ENCODE data around the gene ATAD3C. TPM values are rescaled to one million over a fixed set of nuclear protein-coding genes. Genes with fewer than 3 reads are reported as not detected.
"Not testable (repeated sequence)": the region's sequence is repeated elsewhere in the genome, so short reads cannot be mapped to it uniquely, and the experiment has no call there.

The ATAD3C gene
- total RNA-seq, 1 donor from 2014 or later, result 1.6 TPM

DNA sequence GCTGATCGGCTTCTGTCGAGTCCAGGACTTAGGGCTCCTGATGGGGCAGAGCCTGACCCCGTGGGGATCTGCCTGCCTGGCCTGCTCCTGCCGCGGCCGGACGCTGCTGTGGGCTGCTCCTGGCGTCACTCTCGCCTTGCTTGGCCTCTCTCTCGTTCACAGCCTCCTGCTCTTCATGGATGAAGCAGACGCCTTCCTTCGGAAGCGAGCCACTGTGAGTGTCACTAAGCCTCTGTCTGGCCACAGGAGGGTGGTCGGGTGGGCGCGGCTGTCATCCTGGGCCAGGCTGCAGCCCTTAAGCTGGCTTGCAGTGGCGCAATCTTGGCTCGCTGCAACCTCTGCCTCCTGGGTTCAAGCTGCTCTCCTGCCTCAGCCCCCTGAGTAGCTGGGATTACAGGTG, 38.2 kb downstream of the ATAD3C start:
- Mint-ChIP-seq H3K4me3 (ENCODE audit: low read depth) (no peak overlapping the region), H3K4me1 (ENCODE audit: low read depth) (no peaks in the 10 kb centered on the region), H3K27ac (no peak overlapping the region), H3K27me3 (no peaks in the 10 kb centered on the region), H3K9me3 (ENCODE audit: low read depth) (no peaks in the 10 kb centered on the region), H3K36me3 (ENCODE audit: insufficient read depth) (peaks cover 23% of the 10 kb centered on the region)
- TF ChIP-seq, protein P1, sequence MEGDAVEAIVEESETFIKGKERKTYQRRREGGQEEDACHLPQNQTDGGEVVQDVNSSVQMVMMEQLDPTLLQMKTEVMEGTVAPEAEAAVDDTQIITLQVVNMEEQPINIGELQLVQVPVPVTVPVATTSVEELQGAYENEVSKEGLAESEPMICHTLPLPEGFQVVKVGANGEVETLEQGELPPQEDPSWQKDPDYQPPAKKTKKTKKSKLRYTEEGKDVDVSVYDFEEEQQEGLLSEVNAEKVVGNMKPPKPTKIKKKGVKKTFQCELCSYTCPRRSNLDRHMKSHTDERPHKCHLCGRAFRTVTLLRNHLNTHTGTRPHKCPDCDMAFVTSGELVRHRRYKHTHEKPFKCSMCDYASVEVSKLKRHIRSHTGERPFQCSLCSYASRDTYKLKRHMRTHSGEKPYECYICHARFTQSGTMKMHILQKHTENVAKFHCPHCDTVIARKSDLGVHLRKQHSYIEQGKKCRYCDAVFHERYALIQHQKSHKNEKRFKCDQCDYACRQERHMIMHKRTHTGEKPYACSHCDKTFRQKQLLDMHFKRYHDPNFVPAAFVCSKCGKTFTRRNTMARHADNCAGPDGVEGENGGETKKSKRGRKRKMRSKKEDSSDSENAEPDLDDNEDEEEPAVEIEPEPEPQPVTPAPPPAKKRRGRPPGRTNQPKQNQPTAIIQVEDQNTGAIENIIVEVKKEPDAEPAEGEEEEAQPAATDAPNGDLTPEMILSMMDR (IDR thresholded peaks at IDR 0.05; ENCODE audit: unreplicated experiment), result no peak
- DNase-seq (ENCODE audit: low spot score, unreplicated experiment), result no peak

DNA sequence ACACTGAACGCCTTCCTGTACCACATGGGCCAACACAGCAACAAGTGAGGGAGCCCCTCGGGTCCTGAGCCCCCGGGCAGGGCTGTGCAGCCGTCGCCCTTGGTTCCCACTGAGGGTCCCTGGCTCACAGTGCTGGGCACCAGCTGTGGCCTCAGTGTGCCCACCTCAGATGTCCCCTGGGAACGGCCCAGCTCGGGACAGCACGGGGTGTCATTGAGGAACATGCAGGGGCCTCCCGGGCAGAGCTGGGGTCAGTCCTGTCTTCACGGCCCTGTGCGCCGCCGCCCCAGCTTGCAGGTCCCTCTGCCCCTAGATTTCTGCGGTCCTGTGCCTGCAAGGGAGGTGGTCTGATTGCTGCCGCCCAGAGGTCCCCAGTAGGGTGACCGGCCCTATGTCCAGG, 39.7 kb downstream of the ATAD3C start:
- Mint-ChIP-seq H3K4me1 (ENCODE audit: low read depth) (no peaks in the 10 kb centered on the region), H3K27me3 (no peaks in the 10 kb centered on the region), H3K36me3 (ENCODE audit: insufficient read depth) (peaks cover 34% of the 10 kb centered on the region), H3K4me3 (ENCODE audit: low read depth) (no peak overlapping the region), H3K27ac (no peak overlapping the region), H3K9me3 (ENCODE audit: low read depth) (peaks cover 8% of the 10 kb centered on the region)
- TF ChIP-seq, protein P1 (IDR thresholded peaks at IDR 0.05; ENCODE audit: unreplicated experiment), result no peak
- no peak for DNase-seq (ENCODE audit: low spot score, unreplicated experiment)

DNA sequence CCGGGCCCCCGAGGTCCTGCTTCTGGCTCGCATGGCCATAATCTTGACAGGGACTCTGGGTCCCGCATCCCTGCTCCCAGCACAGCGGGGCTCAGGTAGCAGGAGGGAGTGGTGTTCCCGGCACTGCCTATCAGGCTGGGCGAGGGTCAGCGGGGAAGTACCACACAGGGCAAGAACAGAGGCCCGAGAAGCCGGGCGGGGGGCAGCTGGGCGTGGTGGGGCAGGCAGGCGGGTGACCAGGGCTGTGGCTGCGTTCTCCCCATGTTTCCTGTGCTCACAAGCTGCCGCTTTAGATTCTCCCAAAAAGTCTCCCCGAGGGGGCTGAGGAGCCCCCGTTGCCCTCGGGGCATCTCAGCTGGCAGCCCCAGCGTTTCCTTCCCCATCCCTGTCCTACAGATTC, 40.4 kb downstream of the ATAD3C start:
- Mint-ChIP-seq H3K9me3 (ENCODE audit: low read depth) (peaks cover 8% of the 10 kb centered on the region), H3K4me1 (ENCODE audit: low read depth) (no peaks in the 10 kb centered on the region), H3K27ac (no peak overlapping the region), H3K36me3 (ENCODE audit: insufficient read depth) (peaks cover 35% of the 10 kb centered on the region), H3K27me3 (no peaks in the 10 kb centered on the region), H3K4me3 (ENCODE audit: low read depth) (no peak overlapping the region)
- TF ChIP-seq, protein P1 (IDR thresholded peaks at IDR 0.05; ENCODE audit: unreplicated experiment), result no peak
- no peak for DNase-seq (ENCODE audit: low spot score, unreplicated experiment)

DNA sequence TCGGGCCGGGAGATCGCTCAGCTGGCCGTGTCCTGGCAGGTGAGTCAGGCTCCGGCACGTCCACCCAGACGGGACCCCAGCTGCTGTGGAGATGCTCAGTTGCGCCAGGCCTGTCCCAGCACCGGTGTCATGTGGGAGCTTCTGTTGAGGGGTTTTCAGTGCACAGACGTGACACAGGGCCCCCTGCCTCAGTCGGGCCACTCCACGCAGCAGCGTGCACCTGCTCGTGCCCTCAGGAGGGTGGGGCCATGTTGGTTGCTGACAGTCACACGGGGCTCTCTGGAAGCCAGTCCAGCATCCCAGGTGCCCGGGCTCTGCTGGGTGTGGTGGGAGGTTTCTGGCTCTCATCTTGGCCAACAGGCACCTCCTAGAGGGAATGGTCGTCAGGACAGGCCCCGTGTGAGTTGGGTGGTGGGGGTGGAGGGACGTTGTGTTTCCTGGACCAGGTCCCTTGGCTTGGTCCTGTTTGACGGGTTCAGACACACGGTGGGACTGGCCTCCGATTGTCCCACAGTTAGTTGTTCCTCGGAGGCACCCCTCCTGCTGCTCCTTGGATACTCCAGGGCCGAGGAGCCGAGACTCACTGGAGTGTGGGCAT, 41.2 kb downstream of the ATAD3C start:
- DNase-seq (ENCODE audit: low spot score, unreplicated experiment), result no peak
- Mint-ChIP-seq H3K4me3 (ENCODE audit: low read depth) (no peak overlapping the region), H3K27ac (no peak overlapping the region), H3K4me1 (ENCODE audit: low read depth) (no peaks in the 10 kb centered on the region), H3K36me3 (ENCODE audit: insufficient read depth) (peaks cover 35% of the 10 kb centered on the region), H3K9me3 (ENCODE audit: low read depth) (peaks cover 8% of the 10 kb centered on the region), H3K27me3 (no peaks in the 10 kb centered on the region)
- TF ChIP-seq, protein P1 (IDR thresholded peaks at IDR 0.05; ENCODE audit: unreplicated experiment), result no peak

DNA sequence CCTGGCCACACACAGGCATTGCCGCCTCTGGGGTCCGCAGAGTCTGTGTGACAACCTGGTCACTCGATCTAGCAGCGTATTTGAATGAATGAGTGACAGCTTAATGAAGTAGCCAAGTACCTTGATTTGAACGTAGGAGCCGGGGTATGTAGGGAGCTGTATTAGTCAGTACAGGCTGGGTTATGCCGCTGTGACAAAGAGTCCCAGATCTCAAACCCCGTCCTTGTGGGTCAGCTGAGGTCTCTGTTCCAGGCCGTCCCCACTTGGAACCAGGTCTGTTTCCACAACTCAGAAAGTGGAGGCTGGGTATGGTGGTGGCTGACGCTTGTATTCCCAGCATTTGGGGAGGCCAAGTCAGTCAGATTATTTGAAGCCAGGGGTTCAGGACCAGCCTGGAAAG, 42.1 kb downstream of the ATAD3C start:
- no peak for DNase-seq (ENCODE audit: low spot score, unreplicated experiment)
- H3K4me3 Mint-ChIP-seq (ENCODE audit: low read depth), result no peak overlapping the region
- H3K27ac Mint-ChIP-seq, result no peak overlapping the region
- peaks cover 8% of the 10 kb centered on the region for H3K9me3 Mint-ChIP-seq (ENCODE audit: low read depth)
- no peaks in the 10 kb centered on the region for H3K4me1 Mint-ChIP-seq (ENCODE audit: low read depth)
- no peaks in the 10 kb centered on the region for H3K27me3 Mint-ChIP-seq
- TF ChIP-seq, protein P1 (IDR thresholded peaks at IDR 0.05; ENCODE audit: unreplicated experiment), result no peak
- H3K36me3 Mint-ChIP-seq (ENCODE audit: insufficient read depth), result peaks cover 35% of the 10 kb centered on the region

DNA sequence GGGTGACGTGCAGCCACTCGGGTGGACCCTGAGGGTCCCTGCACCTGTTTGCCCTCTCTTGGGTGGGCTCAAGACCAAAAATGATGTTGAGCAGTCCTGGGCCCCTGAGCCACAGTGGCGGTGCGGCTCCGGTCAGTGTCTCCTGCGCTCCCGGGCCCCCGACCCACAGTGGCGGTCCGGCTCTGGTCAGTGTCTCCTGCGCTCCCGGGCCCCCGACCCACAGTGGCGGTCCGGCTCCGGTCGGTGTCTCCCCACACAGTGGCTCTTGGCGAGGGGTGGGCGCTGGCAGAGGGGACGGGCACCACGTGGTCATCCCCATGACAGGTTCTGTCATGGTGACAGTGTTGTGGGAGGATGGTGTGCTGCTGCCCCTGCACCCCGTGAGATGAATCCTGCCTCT, 44.8 kb downstream of the ATAD3C start:
- H3K9me3 Mint-ChIP-seq (ENCODE audit: low read depth); DNase-seq (ENCODE audit: low spot score, unreplicated experiment); H3K4me1 Mint-ChIP-seq (ENCODE audit: low read depth); H3K27me3 Mint-ChIP-seq; H3K27ac Mint-ChIP-seq; H3K4me3 Mint-ChIP-seq (ENCODE audit: low read depth): not testable (repeated sequence)
- peaks cover 31% of the 10 kb centered on the region for H3K36me3 Mint-ChIP-seq (ENCODE audit: insufficient read depth)

DNA sequence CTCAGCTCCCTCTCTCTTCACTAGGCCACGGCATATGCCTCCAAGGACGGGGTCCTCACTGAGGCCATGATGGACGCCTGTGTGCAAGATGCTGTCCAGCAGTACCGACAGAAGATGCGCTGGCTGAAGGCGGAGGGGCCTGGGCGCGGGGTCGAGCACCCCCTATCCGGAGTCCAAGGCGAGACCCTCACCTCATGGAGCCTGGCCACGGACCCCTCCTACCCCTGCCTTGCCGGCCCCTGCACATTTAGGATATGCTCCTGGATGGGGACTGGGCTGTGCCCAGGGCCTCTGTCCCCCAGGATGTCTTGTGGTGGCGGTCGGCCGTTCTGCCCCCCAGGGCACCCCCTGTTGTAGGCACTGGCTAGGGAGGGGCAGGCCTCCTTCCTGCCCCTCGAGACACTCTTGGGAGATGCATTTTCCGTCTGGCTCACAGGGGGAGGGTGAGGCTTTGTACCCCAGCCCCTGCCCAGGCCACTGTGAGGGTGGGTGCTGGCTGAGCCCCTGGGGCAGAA, 46.0 kb downstream of the ATAD3C start:
- not testable (repeated sequence) for H3K4me1 Mint-ChIP-seq (ENCODE audit: low read depth); H3K27ac Mint-ChIP-seq; H3K27me3 Mint-ChIP-seq; H3K4me3 Mint-ChIP-seq (ENCODE audit: low read depth); H3K9me3 Mint-ChIP-seq (ENCODE audit: low read depth); DNase-seq (ENCODE audit: low spot score, unreplicated experiment)
- peaks cover 26% of the 10 kb centered on the region for H3K36me3 Mint-ChIP-seq (ENCODE audit: insufficient read depth)

Measured in progenitor cell of endocrine pancreas (in vitro differentiated cells).